Amygdala (tissue), 56 donors: Measurements from ENCODE around the gene ADA.
A peak's percentile ranks its signal among the peaks of the same experiment; 100 is the strongest.
"Not testable (repeated sequence)": the region's sequence is repeated elsewhere in the genome, so short reads cannot be mapped to it uniquely, and the experiment has no call there.

Source experiments
- DNase-seq, 56 donors: peaks; one replicate each; lab custom pipeline; 2025; lab: John Stamatoyannopoulos, UW

ADA gene

DNA sequence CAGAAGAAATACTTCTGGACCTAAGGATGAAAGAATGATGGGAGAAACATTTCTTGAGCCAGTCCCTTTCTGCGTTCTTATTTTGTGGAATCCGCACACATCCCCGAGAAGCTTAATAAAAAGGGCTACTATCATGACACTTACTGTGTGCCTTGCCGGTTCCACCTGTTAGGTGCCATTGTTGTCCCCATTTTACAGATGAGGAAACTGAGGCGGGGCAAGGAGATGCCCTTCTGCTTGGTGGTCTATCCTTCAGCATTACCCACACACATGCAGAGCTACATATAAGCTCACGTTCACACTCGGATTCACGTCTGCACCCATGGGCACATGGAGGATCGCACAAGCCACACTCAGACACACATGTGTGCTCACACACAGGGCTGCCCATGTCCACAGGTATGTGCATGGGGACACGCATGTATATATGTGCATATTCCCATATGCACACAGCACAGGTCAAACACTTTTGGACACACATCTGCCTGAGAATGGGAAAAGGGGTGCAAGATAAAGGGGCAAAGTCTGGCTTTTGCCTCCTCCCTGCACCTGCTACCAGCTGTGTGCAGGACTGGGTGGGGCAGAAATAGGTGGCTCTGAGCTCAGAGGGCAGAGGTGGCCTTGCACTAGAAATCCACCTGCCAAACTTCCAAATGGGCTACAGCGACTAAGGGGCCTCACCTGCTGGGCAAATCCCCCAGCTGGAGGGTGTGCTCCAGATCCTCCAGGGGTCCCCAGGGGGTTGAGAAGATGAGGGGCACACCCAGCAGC lies 30.5 kb upstream of the ADA start:
- no peak for DNase-seq

DNA sequence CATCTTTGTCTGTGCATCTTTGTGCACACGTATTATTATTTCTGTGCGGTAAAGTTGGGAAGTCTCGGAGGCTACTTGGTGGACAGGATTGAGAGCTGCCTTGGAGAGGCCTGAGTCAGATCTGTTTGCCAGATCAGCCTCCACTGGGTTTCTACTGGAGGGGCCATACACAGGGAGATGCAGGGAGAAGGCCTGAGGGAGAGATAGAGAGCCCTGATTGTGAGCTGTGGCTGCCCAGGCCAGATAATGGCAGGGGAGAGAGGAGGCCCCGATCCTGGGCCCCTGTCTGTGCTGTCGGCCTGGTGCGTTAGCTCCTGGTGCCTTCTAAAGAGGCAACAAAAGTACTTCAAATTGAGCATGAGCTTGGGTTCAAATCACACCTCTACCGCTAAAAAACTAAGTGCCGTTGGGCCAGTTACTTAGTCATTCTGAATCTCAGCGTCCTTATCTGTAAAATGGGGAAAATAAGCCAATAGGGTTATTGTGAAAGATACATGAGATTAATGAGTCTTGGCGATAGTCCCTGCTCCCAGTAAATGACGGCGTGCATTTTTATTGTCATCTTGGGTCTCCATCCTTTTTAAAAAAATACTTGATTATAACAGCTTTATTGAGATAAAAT lies 27.6 kb upstream of the ADA start:
- DNase-seq: no peak

DNA sequence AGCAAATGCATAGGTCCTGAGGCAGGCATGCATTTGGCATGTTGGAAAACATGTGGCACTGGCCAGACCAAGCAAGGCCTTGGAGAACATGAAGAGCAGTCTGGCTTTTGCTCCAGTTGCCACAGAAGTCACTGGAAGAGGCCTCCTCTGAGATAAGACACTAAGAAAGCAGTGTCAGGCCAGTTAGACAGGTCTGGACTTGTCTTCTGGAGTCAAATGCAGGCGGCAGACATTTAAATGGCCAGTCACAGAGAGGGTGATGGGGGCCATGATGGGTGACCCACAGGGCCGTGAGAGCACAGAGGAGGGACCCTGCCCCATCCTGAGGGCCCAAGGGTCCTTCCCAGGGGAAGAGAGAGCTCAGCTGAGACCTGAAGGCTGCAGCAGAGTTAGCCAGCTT lies 26.7 kb upstream of the ADA start:
- no peak for DNase-seq

DNA sequence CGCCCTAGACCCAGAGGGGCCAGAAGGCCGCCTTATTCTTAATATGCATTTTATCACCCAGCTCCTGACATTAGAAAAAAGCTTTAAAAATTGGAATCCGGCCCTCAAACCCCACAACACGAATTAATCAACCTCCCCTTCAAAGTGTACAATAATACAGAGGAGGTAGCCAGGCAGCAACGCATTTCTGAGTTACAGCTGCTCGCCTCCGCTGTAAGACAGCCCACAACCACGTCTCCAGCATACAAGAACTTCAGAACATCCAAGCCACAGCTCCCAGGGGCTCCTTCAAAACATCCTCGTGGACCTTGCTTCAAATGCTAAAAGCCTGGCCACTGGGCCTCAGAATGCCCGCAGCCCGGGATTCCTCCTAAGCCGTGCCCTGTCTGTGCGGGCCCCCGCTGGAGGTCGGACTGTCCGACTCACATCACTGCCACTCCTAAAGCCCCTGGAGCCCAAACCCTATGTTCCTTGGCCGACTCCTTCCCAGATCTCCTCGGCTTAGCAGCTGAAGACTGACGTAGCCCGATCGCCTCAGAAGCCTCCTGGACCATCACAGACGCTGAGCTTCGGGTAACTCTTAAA lies 20.9 kb upstream of the ADA start:
- DNase-seq: not testable (repeated sequence)

DNA sequence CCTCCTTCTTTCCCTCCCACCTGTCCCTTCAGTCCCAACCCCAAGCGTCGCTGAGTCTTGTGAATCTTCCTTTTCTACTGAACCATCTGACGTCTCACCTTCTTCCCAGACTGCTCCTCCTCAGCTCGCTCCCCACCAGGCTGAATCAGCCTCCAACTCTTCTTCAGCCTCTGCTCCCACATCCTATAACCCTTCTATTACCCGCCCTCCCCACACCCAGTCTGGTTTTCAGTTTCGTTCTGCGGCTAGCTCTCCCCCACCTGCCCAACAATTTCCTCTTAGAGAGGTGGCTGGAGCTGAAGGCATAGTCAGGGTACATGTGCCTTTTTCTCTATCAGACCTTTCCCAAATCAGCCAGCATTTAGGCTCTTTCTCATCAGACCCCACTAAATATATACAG lies 20.0 kb upstream of the ADA start:
- DNase-seq: not testable (repeated sequence)

DNA sequence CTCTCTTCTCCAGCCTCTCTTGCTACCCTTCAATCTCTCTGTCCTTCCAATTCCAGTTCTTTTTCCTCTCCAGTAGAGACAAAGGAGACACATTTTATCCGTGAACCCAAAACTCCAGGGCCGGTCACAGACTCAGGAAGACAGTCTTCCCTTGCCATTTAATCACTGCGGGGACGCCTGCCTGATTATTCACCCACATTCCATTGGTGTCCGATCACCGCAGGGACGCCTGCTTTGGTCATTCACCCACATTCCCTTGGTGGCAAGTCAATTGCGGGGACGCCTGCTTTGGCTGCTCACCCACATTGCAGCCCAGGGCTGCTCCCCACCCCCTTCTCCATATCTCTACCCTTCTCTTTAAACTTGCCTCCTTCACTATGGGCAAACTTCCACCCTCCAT lies 19.4 kb upstream of the ADA start:
- DNase-seq: not testable (repeated sequence)

DNA sequence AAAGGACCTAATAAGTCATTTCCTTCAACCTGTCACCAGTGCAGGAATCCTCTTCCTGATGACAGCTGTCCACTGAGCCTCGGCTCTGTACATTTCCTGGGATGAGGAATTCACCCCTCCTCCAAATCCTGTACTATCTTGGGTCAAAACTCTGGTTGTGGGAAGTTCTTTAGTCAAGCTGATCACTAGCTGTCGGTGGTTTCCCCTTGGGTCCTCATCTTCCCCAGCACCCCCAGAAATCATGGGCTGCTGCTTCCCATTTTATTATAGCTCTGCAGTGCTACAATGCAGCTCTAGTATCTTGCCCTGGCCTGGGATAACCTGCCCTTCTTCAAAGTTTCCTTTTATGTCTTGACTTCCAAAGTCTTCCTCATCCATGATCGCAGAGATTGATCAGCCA lies 14.6 kb upstream of the ADA start:
- DNase-seq: no peak

DNA sequence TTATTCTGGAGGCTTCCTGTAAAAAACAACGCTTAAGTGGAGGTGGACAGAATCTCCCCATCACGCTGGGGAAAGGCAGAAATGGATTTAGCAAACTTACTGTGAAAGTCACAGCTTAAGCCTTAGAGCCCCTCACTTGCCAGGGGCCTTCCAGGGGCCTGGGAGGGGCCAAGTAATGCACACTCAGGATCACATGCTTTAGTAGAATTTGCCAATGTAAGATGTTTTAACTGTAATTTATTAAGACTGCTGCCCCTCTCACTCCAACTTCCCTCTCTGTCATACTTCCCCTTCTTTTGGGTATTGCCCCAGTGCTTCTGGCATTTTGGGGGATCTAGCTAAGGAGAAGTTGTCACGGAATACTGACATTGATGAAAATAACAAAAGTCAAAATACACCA lies 12.6 kb upstream of the ADA start:
- DNase-seq: no peak

DNA sequence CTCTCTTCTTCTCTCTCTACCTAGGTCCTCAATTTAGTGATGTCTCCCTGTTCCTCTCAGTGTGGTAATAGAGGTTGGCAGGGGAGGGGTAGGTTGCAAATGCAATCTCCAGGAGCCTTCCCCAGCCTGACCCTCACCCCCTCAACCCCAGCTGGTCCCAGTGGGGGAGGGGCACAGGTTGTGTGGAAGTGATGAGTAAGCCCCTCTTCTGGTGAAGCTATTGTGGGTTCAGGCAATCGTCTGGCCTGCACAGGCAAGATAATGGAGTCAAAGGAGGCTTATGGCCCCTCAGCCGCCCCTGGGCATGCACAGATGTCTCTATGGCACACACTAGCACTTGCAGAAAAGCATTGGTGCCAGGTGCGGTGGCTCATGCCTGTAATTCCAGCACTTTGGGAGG lies 10.8 kb upstream of the ADA start:
- no peak for DNase-seq

DNA sequence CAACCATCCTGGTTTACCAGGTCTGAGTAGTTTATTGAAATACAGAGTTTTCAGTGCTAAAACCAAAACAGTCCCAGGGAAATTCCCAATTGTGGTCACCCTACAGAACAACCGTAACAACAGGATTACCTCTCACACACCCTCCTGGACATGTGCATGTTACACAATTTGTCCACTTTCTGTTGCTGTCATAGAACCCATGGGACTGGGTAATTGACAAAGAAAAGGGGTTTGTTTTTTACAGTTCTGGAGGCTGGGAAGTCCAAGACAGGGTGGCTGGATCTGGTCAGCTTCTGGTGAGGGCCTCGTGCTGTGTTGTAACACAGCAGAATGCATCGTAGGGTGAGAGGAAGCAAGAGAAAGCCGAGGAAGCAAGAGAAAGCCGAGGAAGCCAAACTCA lies 9.1 kb upstream of the ADA start:
- no peak for DNase-seq

DNA sequence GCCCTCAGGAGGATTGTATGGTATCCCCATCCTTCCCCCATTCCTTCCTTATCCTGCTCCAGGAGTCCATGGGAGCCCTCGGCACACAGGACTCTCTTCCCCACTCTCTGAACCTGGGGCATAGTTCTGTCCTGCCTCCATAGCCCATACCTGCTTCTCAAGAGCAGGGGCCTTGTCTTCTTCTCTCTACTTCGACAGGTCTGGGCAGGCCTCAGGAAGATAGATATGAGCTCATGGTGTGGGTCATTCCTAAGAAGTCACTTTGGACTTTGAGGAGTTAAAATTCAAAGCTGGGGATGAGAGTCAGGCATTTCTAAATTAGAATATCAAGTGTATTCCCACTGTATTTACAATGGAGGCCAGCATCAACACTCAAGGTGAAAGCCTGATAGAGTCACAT lies 8.4 kb upstream of the ADA start:
- no peak for DNase-seq

DNA sequence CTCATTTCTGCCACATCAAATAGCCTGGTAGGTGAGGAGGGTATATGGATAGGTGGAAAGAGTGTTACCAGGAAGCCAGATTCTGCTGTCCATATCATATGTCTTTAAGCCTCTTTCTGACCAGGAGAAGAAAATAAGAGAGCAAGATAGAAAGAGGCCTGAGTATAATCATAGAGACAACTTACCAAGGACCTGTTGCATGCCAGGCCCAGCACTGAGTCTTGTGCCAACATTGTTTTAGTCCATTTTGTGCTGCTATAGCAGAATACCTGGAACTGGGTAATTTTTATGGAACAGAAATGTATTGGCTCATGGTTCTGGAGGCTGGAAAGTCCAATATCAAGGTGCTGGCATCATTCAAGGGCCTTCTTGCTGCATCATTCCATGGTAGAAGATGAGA lies 7.3 kb upstream of the ADA start:
- DNase-seq: no peak

DNA sequence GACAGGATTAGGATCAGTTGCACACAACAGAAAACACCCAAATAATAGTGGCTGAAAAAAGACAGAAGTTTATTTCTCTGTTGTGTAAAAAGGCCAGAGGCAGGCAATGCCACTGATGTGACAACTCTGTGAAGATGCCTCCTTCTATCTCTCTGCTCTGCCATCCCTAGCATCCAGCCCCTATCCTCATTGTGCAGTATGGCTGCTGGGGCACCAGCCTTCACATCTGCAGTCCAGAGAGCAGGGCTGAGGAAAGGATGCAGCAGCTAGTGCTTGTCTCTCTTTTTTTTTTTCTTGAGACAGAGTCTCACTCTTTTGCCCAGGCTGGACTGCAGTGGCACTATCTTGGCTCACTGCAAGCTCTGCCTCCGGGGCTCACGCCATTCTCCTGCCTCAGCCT lies 6.4 kb upstream of the ADA start:
- DNase-seq: no peak

DNA sequence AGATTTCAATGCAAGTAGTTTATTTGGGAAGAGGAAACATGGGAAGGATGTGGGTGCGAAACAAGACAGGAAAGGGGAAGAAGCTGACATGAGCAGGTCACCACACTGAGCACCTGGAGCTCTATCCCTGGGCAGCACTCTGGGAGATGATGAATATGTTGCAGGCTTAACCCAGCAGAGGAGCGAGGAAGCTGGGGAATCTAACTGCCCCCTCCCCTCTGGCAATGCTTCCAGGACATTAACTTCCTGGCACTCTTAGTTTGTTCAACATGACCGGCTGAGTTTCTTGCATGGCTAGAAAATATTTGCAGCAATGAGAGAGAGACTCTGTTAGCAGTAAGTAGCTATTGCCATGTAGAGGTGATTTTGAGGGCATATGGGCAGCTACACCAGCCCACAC lies 4.9 kb upstream of the ADA start:
- no peak for DNase-seq

DNA sequence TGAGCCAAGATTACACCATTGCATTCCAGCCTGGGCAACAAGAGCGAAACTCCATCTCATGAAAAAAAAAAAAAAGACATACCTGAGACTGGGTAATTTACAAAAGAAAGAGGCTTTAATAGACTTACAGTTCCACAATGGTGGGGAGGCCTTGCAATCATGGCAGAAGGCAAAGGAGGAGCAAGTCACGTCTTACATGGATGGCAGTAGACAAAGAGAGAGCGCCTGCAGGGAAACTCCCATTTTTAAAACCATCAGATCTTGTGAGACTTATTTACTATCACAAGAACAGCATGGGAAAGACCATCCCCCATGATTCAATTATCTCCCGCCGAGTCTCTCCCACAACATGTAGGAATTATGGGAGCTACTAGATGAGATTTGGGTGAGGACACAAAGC lies 2.7 kb upstream of the ADA start:
- DNase-seq: not testable (repeated sequence)

DNA sequence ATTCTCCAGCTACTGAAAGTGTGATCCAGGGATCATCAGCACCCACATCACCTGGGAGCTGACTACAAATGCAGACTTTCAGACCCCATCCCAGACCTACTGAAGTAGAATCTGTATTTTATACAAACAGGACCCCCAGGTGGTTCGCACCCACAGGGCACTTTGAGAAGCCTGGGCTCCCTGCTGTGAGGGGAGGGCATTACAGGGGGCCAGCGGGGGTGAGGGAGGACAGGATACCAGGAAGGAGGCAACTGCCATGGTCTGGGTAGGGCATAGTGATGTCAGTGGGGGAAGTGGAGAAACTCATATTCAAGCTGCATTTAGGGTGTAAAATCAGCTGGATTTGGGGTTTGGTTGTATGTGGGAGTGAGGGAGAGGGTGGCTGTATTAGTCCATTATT lies 2.0 kb upstream of the ADA start:
- DNase-seq: no peak

DNA sequence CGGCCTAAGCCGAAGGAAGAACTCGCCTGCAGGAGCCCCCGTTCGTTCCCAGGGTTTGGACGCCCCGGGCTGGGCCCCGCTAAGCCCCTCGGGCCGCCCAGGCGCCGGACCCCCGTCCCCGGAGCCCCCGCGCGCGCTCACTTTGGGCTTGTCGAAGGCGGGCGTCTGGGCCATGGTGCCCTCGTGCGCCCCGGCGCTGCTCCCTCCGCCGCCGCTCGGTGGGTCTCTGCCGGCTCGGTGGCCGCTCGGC lies 140 bp downstream of the ADA start:
- DNase-seq: no peak

DNA sequence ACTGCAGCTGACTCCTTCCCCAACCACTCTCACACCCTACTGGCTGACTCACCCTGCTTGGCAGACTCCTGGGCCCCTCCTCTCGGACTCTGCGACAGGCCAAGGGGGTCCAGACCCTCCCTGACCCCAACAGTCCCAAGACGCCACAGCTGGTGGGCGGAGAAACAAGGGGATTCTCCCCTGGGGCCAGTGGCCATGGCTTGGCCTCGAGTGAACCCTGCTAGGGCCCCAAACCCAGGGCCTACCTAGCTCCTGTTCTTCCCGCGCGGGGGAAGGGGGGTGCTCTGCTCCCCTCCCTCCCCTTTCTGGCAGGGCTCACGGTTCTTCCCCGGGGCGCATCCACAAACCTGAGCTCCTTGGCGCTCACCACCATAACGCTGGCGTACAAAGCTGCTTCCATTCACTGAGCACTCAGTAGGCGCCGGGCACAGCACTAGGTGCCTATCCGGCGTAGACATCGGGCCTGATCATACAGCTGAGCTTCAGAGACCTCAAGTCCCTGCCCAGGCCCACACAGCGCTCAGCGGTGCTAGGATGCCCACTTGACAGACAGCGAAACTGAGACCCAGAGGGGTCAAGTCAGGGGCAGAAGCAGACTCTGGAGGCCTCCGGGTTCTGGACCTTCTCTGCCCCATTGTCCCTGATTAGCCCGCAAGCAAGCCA lies 597 bp downstream of the ADA start:
- peak in 2 of 56 donors; percentile 12 to 41 for DNase-seq

DNA sequence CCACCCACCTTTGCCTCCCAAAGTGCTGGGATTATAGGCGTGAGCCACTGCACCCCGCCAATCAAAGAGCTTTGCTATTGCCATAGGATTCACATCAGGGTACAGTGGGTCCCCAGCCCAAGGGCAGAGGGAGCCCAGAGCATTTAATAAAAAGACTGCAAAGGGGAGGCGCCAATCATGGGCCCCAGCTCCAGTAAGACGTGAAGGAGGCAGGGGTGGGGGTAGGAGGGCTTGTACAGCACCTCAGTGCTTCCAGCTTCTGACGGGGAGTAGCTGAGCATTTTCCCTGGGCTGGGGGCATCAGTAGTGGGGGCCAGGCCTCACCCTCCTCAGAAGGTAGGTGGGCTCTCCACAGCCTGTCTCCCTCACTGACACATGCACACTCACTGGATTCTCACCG lies 1.5 kb downstream of the ADA start:
- DNase-seq: no peak

DNA sequence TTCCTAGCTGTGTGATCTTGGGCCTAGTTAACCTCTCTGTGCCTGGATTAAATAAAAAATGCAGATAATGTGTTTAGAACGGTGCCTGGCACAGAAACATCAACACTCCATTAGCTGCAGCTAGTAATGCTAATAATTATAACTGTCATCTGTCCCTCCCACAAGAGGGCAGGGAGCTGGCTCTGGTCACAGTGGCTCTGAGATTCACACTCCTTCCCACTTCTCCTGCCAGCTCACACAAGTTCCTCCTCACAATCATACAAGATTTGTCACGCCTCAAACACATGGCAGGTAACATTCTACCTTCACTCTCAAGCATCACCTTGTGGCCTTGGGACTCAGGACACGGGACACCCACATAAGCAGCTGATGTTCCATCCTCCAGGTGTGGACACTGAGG lies 2.4 kb downstream of the ADA start:
- DNase-seq: no peak

DNA sequence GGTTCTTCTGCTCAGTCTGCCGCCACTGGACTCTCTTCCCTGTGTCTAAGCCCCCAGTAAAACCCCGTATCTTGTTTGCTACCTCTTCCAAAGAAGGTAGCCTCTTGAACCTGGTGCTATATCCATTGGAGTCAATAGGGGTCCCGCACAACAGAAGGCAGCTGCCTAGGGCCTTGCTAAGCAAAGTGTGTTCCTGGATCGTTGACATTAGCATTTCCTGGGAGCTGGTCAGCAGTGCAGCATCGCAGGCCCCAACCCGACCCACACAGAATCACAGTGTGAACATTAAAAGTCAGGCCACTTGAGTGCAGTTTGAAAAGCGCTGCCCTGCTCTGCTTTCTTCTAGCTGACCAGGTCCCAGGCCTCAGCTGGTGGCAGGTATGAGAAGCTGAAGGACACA lies 2.9 kb downstream of the ADA start:
- DNase-seq: no peak

DNA sequence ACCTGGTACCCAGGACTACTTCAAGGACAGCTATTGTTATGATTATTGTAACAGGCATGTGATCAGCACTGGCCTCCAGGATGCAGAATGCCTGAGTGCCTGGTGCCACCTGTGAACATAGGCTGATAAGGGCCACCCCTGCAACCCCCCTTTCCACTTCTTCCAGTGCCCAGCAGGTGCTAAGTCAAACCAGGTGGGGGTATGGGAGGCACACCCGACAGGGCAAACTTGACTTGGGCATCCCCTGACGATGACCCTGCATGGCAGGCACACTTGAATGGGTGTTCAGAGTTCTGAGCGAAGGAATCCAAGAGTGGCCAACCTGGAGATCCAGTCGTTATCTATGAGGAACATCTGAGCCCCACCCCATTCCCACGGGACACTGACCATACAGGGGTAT lies 3.4 kb downstream of the ADA start:
- no peak for DNase-seq
